Activated gamma-delta T cell treated with Interleukin-2 at 50 U/mL for 16 hours (primary cell): Measurements from ENCODE around the gene NLGN1.

Experiments used
- DNase-seq: peaks from one replicate; pipeline ENCODE4 v3.0.0-alpha.2; 2020

The NLGN1 gene

DNA sequence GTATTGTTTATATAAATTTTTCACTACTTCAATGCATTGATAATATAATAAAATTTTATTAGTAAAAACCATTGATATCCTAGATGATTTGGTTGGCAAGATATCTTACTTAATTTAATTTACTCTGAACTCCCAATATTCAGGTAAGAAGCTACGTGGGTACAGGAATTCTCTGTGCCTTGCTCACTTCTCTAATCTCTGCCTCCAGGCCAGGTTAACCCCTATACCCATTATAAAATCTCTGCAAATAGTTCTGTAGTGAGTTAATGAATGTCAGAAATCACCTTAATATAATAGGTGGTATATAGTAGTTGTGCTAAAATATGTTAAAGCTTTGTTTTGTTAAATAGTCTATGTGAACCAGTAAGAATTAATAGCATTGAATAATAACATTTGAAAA lies 465.2 kb downstream of the NLGN1 start:
- no peak for DNase-seq

DNA sequence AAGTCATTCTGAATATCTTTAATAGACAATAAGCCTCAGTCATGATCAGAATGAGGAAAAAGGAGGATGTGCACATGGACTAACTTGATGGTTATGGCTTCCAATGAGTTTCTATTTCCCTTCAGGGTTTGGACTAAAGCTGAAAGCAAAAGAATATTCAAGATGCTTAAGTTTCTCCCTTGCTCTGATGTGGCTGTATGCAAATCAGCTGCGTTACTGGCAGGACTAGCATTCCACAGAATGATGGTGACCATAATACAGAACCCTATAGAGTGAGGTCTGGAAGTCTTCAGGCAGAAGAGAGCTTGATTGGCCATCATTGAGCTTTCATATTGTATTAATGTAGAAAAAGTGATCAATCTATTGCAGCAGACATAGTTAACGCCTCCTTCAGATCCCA lies 466.0 kb downstream of the NLGN1 start:
- no peak for DNase-seq

DNA sequence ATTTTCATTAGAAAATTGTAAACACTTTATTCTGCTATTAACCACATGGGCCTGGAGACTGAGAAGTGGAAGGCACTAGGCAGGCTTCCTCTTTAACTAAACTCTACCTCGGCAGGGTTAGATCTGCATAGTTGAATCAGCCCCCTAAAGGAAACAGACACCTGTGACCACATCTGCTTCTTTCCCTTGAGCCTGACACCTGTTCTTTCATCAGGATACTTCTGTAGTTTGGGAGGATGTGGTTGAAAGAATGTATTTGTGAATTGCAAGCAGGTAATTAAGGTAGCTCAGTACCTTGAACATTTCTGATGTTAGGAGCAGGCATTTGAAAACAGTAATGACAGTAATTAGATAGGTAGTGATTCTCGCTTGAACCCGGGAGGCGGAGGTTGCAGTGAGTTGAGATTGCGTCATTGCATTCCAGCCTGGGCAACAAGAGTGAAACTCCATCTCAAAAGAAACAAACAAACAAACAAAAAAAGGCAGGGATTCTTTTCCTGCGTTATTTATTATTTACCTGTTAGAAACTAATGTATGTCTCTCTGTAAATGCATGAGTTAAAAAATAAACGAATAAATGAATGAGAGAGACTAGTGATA lies 468.5 kb downstream of the NLGN1 start:
- no peak for DNase-seq

DNA sequence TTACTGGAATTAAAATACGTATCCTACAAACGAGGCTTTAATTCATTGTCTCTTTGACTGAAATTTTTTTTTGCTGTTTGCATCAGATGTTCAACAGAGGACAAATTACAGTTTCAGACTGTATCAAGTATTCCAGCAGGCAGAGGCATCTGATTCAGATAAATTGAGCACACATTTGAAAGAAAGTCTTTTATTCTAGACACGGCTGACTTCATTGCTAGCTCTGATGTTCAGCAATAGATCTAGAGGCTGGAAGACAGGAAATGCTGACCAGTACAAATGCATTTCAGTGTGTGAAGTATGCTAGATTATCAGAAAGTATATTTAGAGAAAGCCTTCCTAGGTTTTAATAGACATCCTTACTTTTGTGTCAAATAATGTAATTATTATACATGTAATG lies 472.2 kb downstream of the NLGN1 start:
- no peak for DNase-seq

DNA sequence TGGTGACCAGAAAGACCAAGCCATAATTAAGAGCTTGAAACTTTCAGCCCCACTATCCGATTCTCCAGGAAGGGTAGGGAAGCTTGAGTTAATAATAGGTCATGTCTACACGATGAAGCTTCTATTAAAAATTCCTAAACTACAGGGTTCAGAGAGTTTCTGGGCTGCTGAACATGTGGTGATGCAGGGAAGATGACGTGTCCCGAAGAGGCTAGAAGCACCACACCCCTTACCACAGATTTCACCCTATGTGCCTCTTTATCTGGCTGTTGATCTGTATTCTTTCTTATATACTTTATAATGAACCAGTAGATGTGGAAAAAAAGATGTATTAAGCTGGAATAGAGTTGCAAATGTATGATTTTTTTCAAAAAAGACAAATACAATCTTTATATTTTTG lies 473.4 kb downstream of the NLGN1 start:
- DNase-seq: no peak

DNA sequence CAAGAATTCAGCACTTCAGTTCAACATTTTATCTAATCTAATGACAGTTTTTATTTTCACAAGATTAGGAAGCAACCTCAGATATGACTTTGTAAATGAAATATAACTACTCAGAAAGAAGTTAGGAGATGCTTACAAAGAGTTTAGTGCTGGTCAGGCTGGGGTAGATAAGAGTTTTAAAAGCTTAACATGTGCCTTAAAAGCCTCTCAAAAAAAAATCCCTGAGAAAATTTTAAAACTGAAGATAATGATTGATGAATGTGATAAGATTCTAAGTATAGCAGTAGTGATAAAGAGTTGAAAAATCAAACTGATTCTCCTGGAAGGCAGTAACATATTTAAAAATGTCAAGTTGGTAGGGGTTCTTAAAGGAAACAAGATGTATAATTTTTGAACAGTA lies 478.2 kb downstream of the NLGN1 start:
- no peak for DNase-seq

DNA sequence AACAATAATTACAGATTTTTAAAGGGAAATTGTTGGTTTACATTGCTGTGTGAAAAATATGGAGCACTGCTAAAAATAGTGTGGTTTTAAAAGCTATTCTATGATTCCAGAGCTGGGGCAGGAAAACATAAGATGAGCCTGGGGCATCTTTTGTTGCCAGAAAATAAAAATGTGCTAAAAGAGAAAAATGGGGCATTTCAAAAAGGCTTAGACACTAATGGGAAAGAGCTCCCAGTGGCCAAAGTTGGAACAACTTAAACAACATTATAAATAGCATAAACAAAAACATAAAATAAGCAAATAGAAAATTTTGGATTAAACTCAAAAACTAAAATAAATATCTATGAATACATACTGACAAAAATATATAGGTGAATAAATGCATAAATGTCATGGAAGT lies 478.9 kb downstream of the NLGN1 start:
- no peak for DNase-seq

GRCh38 chr3:173887888-173888287 lies 490.3 kb downstream of the NLGN1 start:
- no peak for DNase-seq

GRCh38 chr3:173889596-173889995 lies 492.1 kb downstream of the NLGN1 start:
- DNase-seq: no peak

DNA sequence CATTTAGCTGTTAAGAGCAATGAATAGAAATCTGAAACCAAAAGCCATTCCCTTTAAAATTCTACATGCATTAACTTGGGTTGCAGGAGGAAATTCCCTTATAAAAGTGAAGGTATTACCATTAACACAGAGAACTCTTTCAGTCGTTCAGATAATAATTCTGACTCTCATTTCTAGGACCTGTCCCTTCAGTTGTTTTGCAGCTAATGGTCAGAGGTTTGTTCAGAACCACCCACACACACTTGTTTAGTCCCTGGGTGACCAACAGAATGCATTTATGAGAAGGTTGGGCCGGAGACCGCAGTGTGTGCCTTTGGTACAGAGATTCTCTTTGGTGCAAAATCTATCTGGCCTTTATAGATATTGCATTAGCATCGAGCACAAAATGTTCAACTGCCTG lies 492.5 kb downstream of the NLGN1 start:
- DNase-seq: no peak

- no peak for DNase-seq
Observed at GRCh38 chr3:173891272-173892100, 493.9 kb downstream of the NLGN1 start.

GRCh38 chr3:173892547-173892946 lies 495.0 kb downstream of the NLGN1 start:
- no peak for DNase-seq

DNA sequence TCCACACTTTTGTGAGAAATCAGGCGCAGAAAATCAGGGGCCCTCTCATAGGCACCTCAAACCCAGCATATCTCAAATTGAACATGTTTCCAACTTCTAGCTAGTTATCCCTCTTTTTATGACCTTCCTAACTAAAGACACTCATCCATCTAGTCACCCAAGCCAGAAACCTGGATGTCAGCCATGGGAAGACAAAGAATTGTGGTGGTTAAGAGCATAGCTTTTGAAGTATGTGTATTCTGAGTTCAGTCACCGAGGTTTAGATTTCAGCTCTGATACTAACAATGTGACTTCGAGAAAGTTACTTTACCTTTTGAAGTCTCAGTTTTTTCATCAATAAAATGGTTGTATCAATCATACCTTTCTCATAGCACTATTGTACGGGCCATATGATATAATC lies 495.5 kb downstream of the NLGN1 start:
- DNase-seq: no peak

DNA sequence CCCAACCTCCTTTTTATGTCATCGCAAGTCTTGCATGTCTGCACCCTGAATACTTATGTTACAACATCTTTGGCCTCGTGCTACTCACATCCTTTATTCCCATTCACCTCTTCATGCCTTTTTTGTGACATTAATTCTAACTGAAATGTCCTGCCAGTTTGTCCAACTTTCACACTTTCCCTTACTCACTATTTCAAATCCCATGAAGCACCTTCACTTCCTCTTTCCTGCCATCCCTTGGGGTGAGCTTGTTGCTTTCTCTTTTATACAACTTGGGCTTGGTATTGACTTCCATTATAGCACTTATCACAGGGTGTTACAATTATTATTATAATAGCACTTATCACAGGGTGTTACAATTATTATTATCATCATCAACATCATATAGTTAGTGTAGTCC lies 496.3 kb downstream of the NLGN1 start:
- no peak for DNase-seq

DNA sequence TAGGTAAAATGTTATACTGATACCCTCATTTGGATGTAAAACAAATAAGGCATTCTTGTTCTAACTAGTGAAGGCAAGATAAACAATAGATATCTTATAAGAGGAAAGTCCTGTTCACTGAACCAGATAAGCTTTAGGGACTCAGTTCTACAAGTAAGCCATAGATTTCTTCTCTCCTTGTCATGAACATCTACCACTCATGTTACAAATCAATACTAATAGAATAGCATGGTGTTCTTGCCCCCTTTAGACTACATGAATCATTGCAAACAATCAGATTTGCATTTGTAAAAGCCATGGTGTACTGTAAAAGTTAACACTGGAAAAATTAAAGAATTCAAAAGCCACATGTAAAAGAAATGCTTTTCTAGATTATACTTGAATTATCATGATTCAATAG lies 500.1 kb downstream of the NLGN1 start:
- DNase-seq: no peak

- DNase-seq: no peak
Observed at GRCh38 chr3:173901649-173902048, 504.1 kb downstream of the NLGN1 start.

GRCh38 chr3:173902401-173902800 lies 504.9 kb downstream of the NLGN1 start:
- no peak for DNase-seq

GRCh38 chr3:173902871-173903270 lies 505.3 kb downstream of the NLGN1 start:
- no peak for DNase-seq

DNA sequence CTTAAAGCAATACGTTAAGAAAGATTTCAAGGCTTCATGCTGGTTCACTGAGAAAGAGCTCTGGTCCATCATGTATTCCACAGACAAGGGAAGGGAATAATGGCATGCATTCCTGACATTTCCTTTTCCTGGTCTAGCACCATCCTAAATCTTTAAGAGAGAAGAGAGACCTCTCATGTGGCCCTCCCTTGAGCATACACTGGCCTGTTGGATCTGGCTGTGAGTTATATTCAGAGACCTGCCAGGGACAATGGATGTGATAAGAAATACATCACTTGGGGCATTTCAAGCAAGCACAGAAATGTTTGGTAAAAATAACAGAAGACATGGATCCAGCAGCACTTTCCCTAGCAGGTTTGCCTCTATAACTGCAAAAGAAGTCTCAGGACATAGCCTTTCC lies 507.8 kb downstream of the NLGN1 start:
- no peak for DNase-seq

GRCh38 chr3:173911446-173911845 lies 513.9 kb downstream of the NLGN1 start:
- no peak for DNase-seq

DNA sequence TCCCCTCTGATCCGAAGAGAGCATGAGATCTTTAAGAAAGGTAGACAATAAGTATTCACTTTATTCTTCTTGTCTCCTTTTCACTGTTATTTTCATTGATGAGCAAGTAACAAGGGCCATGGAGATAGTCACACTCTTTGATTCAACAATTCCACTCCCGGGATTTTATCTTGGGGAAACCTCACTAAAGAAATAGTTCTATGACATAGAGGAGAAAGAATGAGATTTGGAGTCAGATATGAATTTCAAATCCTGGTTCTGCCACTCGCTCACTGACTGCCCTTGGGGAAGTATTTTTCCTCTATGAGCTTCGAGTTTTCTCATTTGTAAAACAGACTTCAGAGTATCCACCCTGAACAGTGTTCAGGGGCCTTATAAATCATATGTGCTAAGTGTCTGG lies 514.6 kb downstream of the NLGN1 start:
- DNase-seq: no peak

DNA sequence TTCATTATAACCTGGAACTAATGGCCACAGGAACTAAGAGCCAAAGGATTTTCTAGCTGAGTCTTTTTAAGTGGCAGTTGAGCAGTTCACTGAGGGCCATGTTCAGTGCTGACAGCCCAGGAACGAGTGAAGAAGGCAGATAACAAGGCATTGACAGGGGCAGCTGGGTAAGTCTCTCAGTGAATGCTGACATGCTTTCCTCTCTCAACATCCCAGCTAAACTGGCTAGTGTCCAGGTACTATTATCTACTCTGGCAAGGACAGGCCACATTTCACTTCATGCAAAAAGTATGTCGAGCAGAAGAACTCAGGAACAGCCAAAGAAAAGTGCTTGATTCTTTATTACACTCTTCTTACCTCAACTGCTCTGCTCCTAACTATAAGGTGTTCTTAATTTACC lies 515.9 kb downstream of the NLGN1 start:
- no peak for DNase-seq

- DNase-seq: no peak
Observed at GRCh38 chr3:173913974-173914421, 516.5 kb downstream of the NLGN1 start.

- DNase-seq: no peak
Observed at GRCh38 chr3:173916799-173917198, 519.3 kb downstream of the NLGN1 start.

DNA sequence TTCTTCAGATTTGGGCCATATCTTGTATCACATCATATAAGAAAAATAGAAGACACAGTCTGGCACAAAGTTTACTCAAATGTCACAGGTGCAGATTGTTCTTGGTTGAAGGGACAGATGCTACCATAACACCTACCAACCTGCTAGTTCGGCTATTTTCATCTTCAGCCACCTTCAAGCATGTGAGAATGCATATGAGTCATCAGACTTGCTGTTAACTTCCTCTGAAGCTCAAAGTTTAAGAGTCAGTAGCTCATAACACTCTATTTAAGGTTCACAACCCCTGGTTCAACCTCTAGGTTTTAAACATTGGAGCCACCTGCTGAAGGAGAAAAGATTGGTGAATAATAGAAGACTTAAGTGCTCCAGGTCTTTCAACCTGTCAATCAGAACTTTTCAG lies 522.8 kb downstream of the NLGN1 start:
- DNase-seq: no peak
